Mucosa of stomach (tissue), 1 donor: Measurements from ENCODE around the gene PPP1R12B.

Source experiments
- H3K27me3 ChIP-seq: one replicate; pipeline ENCODE4 v1.7.0; 2013; ENCODE audit warnings: mild to moderate bottlenecking, low read length; ENCODE audit not compliant: control insufficient read depth, insufficient read depth
- H3K36me3 ChIP-seq: one replicate; pipeline ENCODE4 v1.7.0; 2013; ENCODE audit warnings: low read length; ENCODE audit not compliant: control insufficient read depth, insufficient read depth
- H3K4me1 ChIP-seq: one replicate; pipeline ENCODE4 v1.7.0; 2013; ENCODE audit warnings: mild to moderate bottlenecking, low read length; ENCODE audit not compliant: control insufficient read depth, insufficient read depth
- H3K4me3 ChIP-seq: one replicate; pipeline ENCODE4 v1.7.0; 2013; ENCODE audit warnings: low read length
- H3K9ac ChIP-seq: one replicate; pipeline ENCODE4 v1.7.0; 2013; ENCODE audit warnings: mild to moderate bottlenecking, low read length, moderate library complexity
- H3K9me3 ChIP-seq: one replicate; pipeline ENCODE4 v1.7.0; 2013; ENCODE audit warnings: mild to moderate bottlenecking, low read length, moderate library complexity; ENCODE audit not compliant: control insufficient read depth
- donor health status: Pancreatic carcinoma.

PPP1R12B gene

GRCh38 chr1:202565890-202566602 is 217.5 kb downstream of the PPP1R12B start:
- Histone ChIP-seq H3K4me3 (no peak overlapping the region), H3K4me1 (no peaks in the 10 kb centered on the region), H3K9ac (no peak overlapping the region), H3K9me3 (no peaks in the 10 kb centered on the region), H3K27me3 (no peaks in the 10 kb centered on the region), H3K36me3 (peaks cover 5% of the 10 kb centered on the region)

DNA sequence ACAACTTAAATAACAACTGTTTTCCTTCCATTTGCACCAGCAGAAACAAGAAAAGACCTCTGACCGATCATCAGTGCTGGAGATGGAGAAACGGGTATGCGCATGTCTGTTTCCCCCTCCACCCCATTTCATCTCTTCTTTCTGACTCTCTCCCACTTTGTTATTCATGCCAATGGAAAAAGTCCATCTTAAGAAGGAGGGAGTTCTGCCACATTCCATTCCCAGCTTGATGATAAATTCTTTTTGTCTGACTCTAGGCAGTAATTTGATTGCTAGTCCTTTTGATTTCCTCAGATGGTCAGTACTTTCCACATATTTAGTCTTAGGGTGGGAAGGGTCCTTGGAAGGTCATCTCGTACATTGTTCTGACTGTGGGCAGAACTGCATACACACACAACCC is 219.2 kb downstream of the PPP1R12B start:
- H3K9me3 ChIP-seq, result no peaks in the 10 kb centered on the region
- H3K4me3 ChIP-seq, result no peak overlapping the region
- peaks cover 5% of the 10 kb centered on the region for H3K36me3 ChIP-seq
- no peak overlapping the region for H3K9ac ChIP-seq
- no peaks in the 10 kb centered on the region for H3K4me1 ChIP-seq
- no peaks in the 10 kb centered on the region for H3K27me3 ChIP-seq

DNA sequence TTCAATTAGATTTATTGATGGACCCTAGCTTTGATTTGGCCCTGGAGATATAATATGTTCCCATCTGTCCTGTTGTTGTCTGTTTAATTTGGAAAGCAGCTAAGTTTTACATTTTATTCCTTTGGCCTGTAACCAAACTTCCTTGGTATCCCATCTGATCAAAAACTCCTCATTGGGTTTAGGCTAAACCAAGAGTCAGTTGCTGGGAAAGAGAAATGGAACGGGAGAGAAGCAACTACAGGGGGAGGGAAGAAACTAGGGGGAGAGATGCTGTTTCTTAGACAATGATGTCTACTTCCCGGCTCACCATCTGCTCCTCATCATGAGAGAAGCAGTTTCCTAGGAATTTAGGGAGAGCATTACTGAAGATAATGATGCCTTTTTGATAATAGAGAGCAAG is 219.9 kb downstream of the PPP1R12B start:
- H3K4me1 ChIP-seq, result no peaks in the 10 kb centered on the region
- H3K9me3 ChIP-seq, result no peaks in the 10 kb centered on the region
- no peak overlapping the region for H3K9ac ChIP-seq
- no peak overlapping the region for H3K4me3 ChIP-seq
- H3K36me3 ChIP-seq, result peaks cover 5% of the 10 kb centered on the region
- no peaks in the 10 kb centered on the region for H3K27me3 ChIP-seq

- no peak overlapping the region for H3K9ac ChIP-seq
- H3K27me3 ChIP-seq, result no peaks in the 10 kb centered on the region
- H3K4me1 ChIP-seq, result no peaks in the 10 kb centered on the region
- peaks cover 5% of the 10 kb centered on the region for H3K36me3 ChIP-seq
- H3K9me3 ChIP-seq, result no peaks in the 10 kb centered on the region
- H3K4me3 ChIP-seq, result no peak overlapping the region
Observed at GRCh38 chr1:202568826-202569225, 220.3 kb downstream of the PPP1R12B start.

DNA sequence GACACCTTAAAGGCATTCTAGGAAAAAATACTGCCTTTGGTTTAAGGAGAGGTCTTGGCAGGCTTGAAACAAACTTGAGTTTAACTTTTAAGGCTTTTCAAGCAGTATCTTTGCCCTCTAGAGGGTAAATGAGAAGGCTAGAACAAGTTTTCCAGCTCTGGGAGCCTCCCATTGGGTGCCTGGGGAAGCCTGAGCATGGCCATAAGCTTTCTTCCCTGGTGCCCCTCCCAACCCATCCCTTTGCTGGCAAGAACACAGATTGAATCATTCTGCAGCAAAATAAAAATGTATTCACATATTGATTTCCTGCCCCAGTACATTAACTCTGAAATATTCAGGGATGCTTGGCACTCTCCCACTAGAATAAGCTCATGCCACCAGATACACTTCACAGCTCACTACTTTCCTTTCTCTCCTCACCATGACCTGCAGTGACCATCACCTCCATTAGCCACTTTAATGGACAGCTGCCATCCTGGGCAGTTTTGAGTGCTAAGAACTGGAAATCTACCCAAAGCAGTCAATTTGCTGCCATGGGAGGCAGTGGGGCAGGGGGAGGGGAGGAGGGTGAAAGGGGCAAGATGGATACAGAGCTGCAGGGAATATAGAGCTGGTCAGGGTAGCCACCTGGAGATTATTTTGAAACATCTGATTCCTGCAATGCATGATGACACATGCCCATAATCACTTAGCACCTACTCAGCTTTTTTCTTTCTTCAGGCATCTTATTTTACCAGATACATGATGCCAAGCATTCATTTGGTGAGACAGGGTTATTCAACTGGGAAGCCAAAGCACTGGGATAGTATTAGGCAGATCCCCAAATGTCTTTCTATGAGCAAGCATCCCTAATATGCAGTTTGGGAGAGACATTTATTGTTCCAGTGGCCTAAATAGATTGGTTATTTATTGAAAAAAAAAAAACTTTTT is 221.2 kb downstream of the PPP1R12B start:
- H3K36me3 ChIP-seq, result no peaks in the 10 kb centered on the region
- H3K9ac ChIP-seq, result no peak overlapping the region
- H3K27me3 ChIP-seq, result no peaks in the 10 kb centered on the region
- H3K4me3 ChIP-seq, result no peak overlapping the region
- no peaks in the 10 kb centered on the region for H3K9me3 ChIP-seq
- no peaks in the 10 kb centered on the region for H3K4me1 ChIP-seq

- H3K9ac ChIP-seq, result no peak overlapping the region
- H3K4me3 ChIP-seq, result no peak overlapping the region
- H3K36me3 ChIP-seq, result no peaks in the 10 kb centered on the region
- no peaks in the 10 kb centered on the region for H3K9me3 ChIP-seq
- H3K27me3 ChIP-seq, result no peaks in the 10 kb centered on the region
- no peaks in the 10 kb centered on the region for H3K4me1 ChIP-seq
Observed at GRCh38 chr1:202571719-202572339, 223.3 kb downstream of the PPP1R12B start.

GRCh38 chr1:202572867-202573266 is 224.4 kb downstream of the PPP1R12B start:
- H3K9ac ChIP-seq, result no peak overlapping the region
- H3K9me3 ChIP-seq, result no peaks in the 10 kb centered on the region
- H3K36me3 ChIP-seq, result no peaks in the 10 kb centered on the region
- H3K27me3 ChIP-seq, result no peaks in the 10 kb centered on the region
- H3K4me3 ChIP-seq, result no peak overlapping the region
- H3K4me1 ChIP-seq, result peaks cover 6% of the 10 kb centered on the region

- Histone ChIP-seq H3K36me3 (no peaks in the 10 kb centered on the region), H3K4me1 (peaks cover 7% of the 10 kb centered on the region), H3K9me3 (no peaks in the 10 kb centered on the region), H3K9ac (no peak overlapping the region), H3K27me3 (no peaks in the 10 kb centered on the region), H3K4me3 (no peak overlapping the region)
Observed at GRCh38 chr1:202575918-202576653, 227.6 kb downstream of the PPP1R12B start.

GRCh38 chr1:202576816-202577215 is 228.3 kb downstream of the PPP1R12B start:
- H3K4me1 ChIP-seq, result peaks cover 7% of the 10 kb centered on the region
- H3K27me3 ChIP-seq, result no peaks in the 10 kb centered on the region
- H3K36me3 ChIP-seq, result no peaks in the 10 kb centered on the region
- no peak overlapping the region for H3K4me3 ChIP-seq
- no peak overlapping the region for H3K9ac ChIP-seq
- H3K9me3 ChIP-seq, result no peaks in the 10 kb centered on the region

- no peaks in the 10 kb centered on the region for H3K27me3 ChIP-seq
- no peak overlapping the region for H3K9ac ChIP-seq
- H3K36me3 ChIP-seq, result no peaks in the 10 kb centered on the region
- H3K4me1 ChIP-seq, result peaks cover 7% of the 10 kb centered on the region
- H3K4me3 ChIP-seq, result no peak overlapping the region
- H3K9me3 ChIP-seq, result no peaks in the 10 kb centered on the region
Observed at GRCh38 chr1:202577381-202577780, 228.9 kb downstream of the PPP1R12B start.

- no peak overlapping the region for H3K4me3 ChIP-seq
Observed at GRCh38 chr1:202578001-202578504, 229.6 kb downstream of the PPP1R12B start.

More at GRCh38 chr1:202578001-202578504, 229.6 kb downstream of the PPP1R12B start:
- Histone ChIP-seq H3K9ac (no peak overlapping the region), H3K4me1 (peaks cover 7% of the 10 kb centered on the region), H3K36me3 (no peaks in the 10 kb centered on the region), H3K27me3 (no peaks in the 10 kb centered on the region), H3K9me3 (no peaks in the 10 kb centered on the region)
